Nephron progenitor cell (in vitro differentiated cells): ENCODE measurements around the gene SBF2.

Source experiments
- DNase-seq: peaks from one replicate; pipeline ENCODE4 v3.0.0; 2021
- H3K27ac Mint-ChIP-seq: 2 replicates; pipeline ENCODE4 v1.8.0; 2021; ENCODE audit warnings: mild to moderate bottlenecking, moderate library complexity, mixed read lengths
- H3K27me3 Mint-ChIP-seq: 2 replicates; pipeline ENCODE4 v1.8.0; 2021; ENCODE audit warnings: mild to moderate bottlenecking, low read depth, mixed read lengths; ENCODE audit not compliant: poor library complexity
- H3K36me3 Mint-ChIP-seq: 2 replicates; pipeline ENCODE4 v1.8.0; 2021; ENCODE audit warnings: low read depth, mixed read lengths
- H3K4me1 Mint-ChIP-seq: 2 replicates; pipeline ENCODE4 v1.8.0; 2021; ENCODE audit warnings: mixed read lengths
- H3K4me3 Mint-ChIP-seq: 2 replicates; pipeline ENCODE4 v1.8.0; 2021; ENCODE audit warnings: mild to moderate bottlenecking, moderate library complexity, mixed read lengths
- H3K9me3 Mint-ChIP-seq: 2 replicates; pipeline ENCODE4 v1.8.0; 2021; ENCODE audit warnings: mild to moderate bottlenecking, moderate library complexity, mixed read lengths
- CTCF ChIP-seq: fragments of 200-600 bp; sonication (generic); IDR thresholded peaks from 2 replicates; pipeline ENCODE4 v1.5.0; 2021; ENCODE audit warnings: antibody characterized with exemption

Gene SBF2

GRCh38 chr11:9868641-9869040 lies 425.4 kb downstream of the SBF2 start:
- peaks cover 4% of the 10 kb centered on the region for H3K4me1 Mint-ChIP-seq
- DNase-seq = no peak
- TF ChIP-seq CTCF = no peak
- peaks cover 63% of the 10 kb centered on the region for H3K36me3 Mint-ChIP-seq
- H3K27me3 Mint-ChIP-seq = no peaks in the 10 kb centered on the region
- H3K9me3 Mint-ChIP-seq = peaks cover 54% of the 10 kb centered on the region
- H3K27ac Mint-ChIP-seq = no peak overlapping the region
- H3K4me3 Mint-ChIP-seq = no peak overlapping the region

- H3K9me3 Mint-ChIP-seq = peaks cover 16% of the 10 kb centered on the region
- H3K27ac Mint-ChIP-seq = peak overlapping the region; percentile 78
- no peaks in the 10 kb centered on the region for H3K27me3 Mint-ChIP-seq
- peaks cover 17% of the 10 kb centered on the region for H3K36me3 Mint-ChIP-seq
- peaks cover 20% of the 10 kb centered on the region for H3K4me1 Mint-ChIP-seq
- no peak for TF ChIP-seq CTCF
- DNase-seq = no peak
- H3K4me3 Mint-ChIP-seq = no peak overlapping the region
Measured at GRCh38 chr11:9862981-9863380, 431.0 kb downstream of the SBF2 start.

- Mint-ChIP-seq H3K36me3 (peaks cover 9% of the 10 kb centered on the region), H3K4me1 (peaks cover 28% of the 10 kb centered on the region), H3K4me3 (no peak overlapping the region), H3K27me3 (no peaks in the 10 kb centered on the region), H3K9me3 (peaks cover 9% of the 10 kb centered on the region), H3K27ac (no peak overlapping the region)
- peak; percentile 73 for TF ChIP-seq CTCF
- peak; percentile 42 for DNase-seq
Measured at GRCh38 chr11:9861860-9862725, 431.9 kb downstream of the SBF2 start.

GRCh38 chr11:9859554-9860305 lies 434.3 kb downstream of the SBF2 start:
- H3K36me3 Mint-ChIP-seq = no peaks in the 10 kb centered on the region

GRCh38 chr11:9858822-9859221 lies 435.2 kb downstream of the SBF2 start:
- no peak for TF ChIP-seq CTCF
- no peak for DNase-seq
- Mint-ChIP-seq H3K27me3 (no peaks in the 10 kb centered on the region), H3K4me1 (peaks cover 33% of the 10 kb centered on the region), H3K4me3 (peak overlapping the region; percentile 55), H3K27ac (peak overlapping the region; percentile 97), H3K9me3 (no peaks in the 10 kb centered on the region), H3K36me3 (peaks cover 5% of the 10 kb centered on the region)

More at GRCh38 chr11:9859554-9860305, 434.3 kb downstream of the SBF2 start:
- TF ChIP-seq CTCF = no peak
- no peak for DNase-seq
- no peaks in the 10 kb centered on the region for H3K27me3 Mint-ChIP-seq
- no peaks in the 10 kb centered on the region for H3K9me3 Mint-ChIP-seq
- peaks cover 28% of the 10 kb centered on the region for H3K4me1 Mint-ChIP-seq
- peak overlapping the region; percentile 97 for H3K27ac Mint-ChIP-seq
- peak overlapping the region; percentile 13 for H3K4me3 Mint-ChIP-seq
